IMR-90 (cell line): Measurements from ENCODE around the gene PPAT. TPM values are rescaled to one million over a fixed set of nuclear protein-coding genes. Genes with fewer than 3 reads are reported as not detected.
A peak's percentile ranks its signal among the peaks of the same experiment; 100 is the strongest.

Experiments
- ATAC-seq: fragments of 200-7000 bp; cut with Tn5 transposase; 2 replicates; pipeline ENCODE4 v1.9.1; 2020; ENCODE audit warnings: low read depth, mild to moderate bottlenecking, moderate library complexity
- BruUV-seq: library from RNA; stranded (reverse); fragments of 400-500 nt; replicated peaks from 2 replicates; lab custom pipeline; 2021; lab: Mats Ljungman, UMichigan
- CTCF ChIA-PET: fragments of 300-600 bp; formaldehyde crosslinking; extraction: SDS; loops from one replicate; lab custom pipeline; 2021; ENCODE audit warnings: antibody characterized with exemption; lab: Yijun Ruan, JAX
- POLR2A ChIA-PET: fragments of 300-600 bp; sonication (Branson Sonifier 250); formaldehyde crosslinking; loops from one replicate; lab custom pipeline; 2022; ENCODE audit warnings: antibody characterized with exemption; ENCODE audit not compliant: unreplicated experiment; lab: Charles Lee
- DNase-seq: peaks from one replicate; pipeline ENCODE4 v3.0.0; 2013
- H2AFZ ChIP-seq: replicated peaks from 2 replicates; pipeline ENCODE3; 2013; ENCODE audit warnings: low read length, mild to moderate bottlenecking; ENCODE audit not compliant: poor library complexity
- H2AK5ac ChIP-seq: 2 replicates; pipeline ENCODE4 v1.6.1; 2013; ENCODE audit warnings: low read depth, low read length, inconsistent platforms
- H2AK9ac ChIP-seq: replicated peaks from 2 replicates; pipeline ENCODE3; 2013; ENCODE audit warnings: mild to moderate bottlenecking, low read depth, low read length, moderate library complexity; ENCODE audit not compliant: poor library complexity
- H2BK120ac ChIP-seq: 2 replicates; pipeline ENCODE4 v1.6.1; 2013; ENCODE audit warnings: low read depth, low read length, inconsistent platforms
- H2BK15ac ChIP-seq: 3 replicates; pipeline ENCODE4 v1.6.1; 2013; ENCODE audit warnings: low read depth, low read length, inconsistent platforms
- H2BK20ac ChIP-seq: 2 replicates; pipeline ENCODE4 v1.6.1; 2013; ENCODE audit warnings: low read depth, mild to moderate bottlenecking, inconsistent platforms, low read length, moderate library complexity
- H2BK5ac ChIP-seq: 2 replicates; pipeline ENCODE4 v1.6.1; 2013; ENCODE audit warnings: mild to moderate bottlenecking, low read depth, low read length, inconsistent platforms; ENCODE audit not compliant: poor library complexity, severe bottlenecking
- H3K14ac ChIP-seq: replicated peaks from 2 replicates; pipeline ENCODE4 v1.6.1; 2013; ENCODE audit warnings: low read depth, low read length, inconsistent platforms
- H3K18ac ChIP-seq: 2 replicates; pipeline ENCODE4 v1.6.1; 2013; ENCODE audit warnings: low read depth, low read length, control low read depth
- H3K23ac ChIP-seq: 2 replicates; pipeline ENCODE4 v1.6.1; 2013; ENCODE audit warnings: low read depth, low read length, inconsistent platforms
- H3K27ac ChIP-seq: 2 replicates; pipeline ENCODE4 v1.5.1; 2013; ENCODE audit warnings: mild to moderate bottlenecking, control low read depth, low read length; ENCODE audit not compliant: insufficient read depth
- H3K27me3 ChIP-seq: 2 replicates; pipeline ENCODE4 v1.6.1; 2013; ENCODE audit warnings: low read length; ENCODE audit not compliant: control insufficient read depth, insufficient read depth
- H3K36me3 ChIP-seq: 2 replicates; pipeline ENCODE4 v1.6.1; 2013; ENCODE audit warnings: low read length, mixed read lengths; ENCODE audit not compliant: control insufficient read depth, insufficient read depth
- H3K4ac ChIP-seq: 2 replicates; pipeline ENCODE4 v1.6.1; 2013; ENCODE audit warnings: low read depth, low read length, inconsistent platforms
- H3K4me1 ChIP-seq: 2 replicates; pipeline ENCODE4 v1.6.1; 2013; ENCODE audit warnings: low read length, mixed read lengths; ENCODE audit not compliant: control insufficient read depth, insufficient read depth
- H3K4me2 ChIP-seq: 2 replicates; pipeline ENCODE4 v1.6.1; 2013; ENCODE audit warnings: low read depth, mild to moderate bottlenecking, control low read depth, low read length, moderate library complexity
- H3K4me3 ChIP-seq: 2 replicates; pipeline ENCODE4 v1.5.1; 2013; ENCODE audit warnings: low read depth, mild to moderate bottlenecking, control low read depth, low read length, moderate library complexity; ENCODE audit not compliant: insufficient read depth
- H3K56ac ChIP-seq: 2 replicates; pipeline ENCODE4 v1.6.1; 2013; ENCODE audit warnings: low read length, inconsistent platforms; ENCODE audit not compliant: insufficient read depth; ENCODE audit errors: extremely low read depth
- H3K79me1 ChIP-seq, 2 experiments: 2 replicates each; pipeline ENCODE4 v1.6.1; 2013; ENCODE audit warnings: low read length in 2 of 2, inconsistent platforms in 1 of 2, low read depth in 1 of 2
- H3K9ac ChIP-seq: 2 replicates; pipeline ENCODE4 v1.6.1; 2013; ENCODE audit warnings: low read depth, low read length, control low read depth
- H3K9me1 ChIP-seq: 2 replicates; pipeline ENCODE4 v1.6.1; 2013; ENCODE audit warnings: low read length, inconsistent platforms; ENCODE audit not compliant: insufficient read depth
- H3K9me3 ChIP-seq: 2 replicates; pipeline ENCODE4 v1.6.1; 2013; ENCODE audit warnings: low read length; ENCODE audit not compliant: control insufficient read depth, insufficient read depth
- H4K20me1 ChIP-seq: 2 replicates; pipeline ENCODE4 v1.6.1; 2013; ENCODE audit warnings: low read length, inconsistent platforms; ENCODE audit not compliant: insufficient read depth
- H4K5ac ChIP-seq: 2 replicates; pipeline ENCODE4 v1.6.1; 2013; ENCODE audit warnings: mild to moderate bottlenecking, low read depth, low read length, control low read depth
- H4K8ac ChIP-seq, 2 experiments: 2 replicates each; pipeline ENCODE4 v1.6.1; 2013; ENCODE audit warnings: low read depth in 2 of 2, low read length in 2 of 2, control low read depth in 1 of 2, inconsistent platforms in 1 of 2
- H4K91ac ChIP-seq: 2 replicates; pipeline ENCODE4 v1.6.1; 2013; ENCODE audit warnings: low read depth, low read length, inconsistent platforms; ENCODE audit not compliant: insufficient read depth
- CTCF ChIP-seq: conservative IDR thresholded peaks from 2 replicates; pipeline ENCODE4 v1.5.1; 2012; ENCODE audit warnings: mild to moderate bottlenecking, low read depth, low read length, improper control_type of control experiment
- POLR2A ChIP-seq: IDR thresholded peaks from 2 replicates; pipeline ENCODE4 v1.6.1; 2012; ENCODE audit warnings: mild to moderate bottlenecking, low read depth, low read length
- RAD21 ChIP-seq: IDR thresholded peaks from 2 replicates; pipeline ENCODE4 v1.6.1; 2012; ENCODE audit warnings: low read length, improper control_type of control experiment
- SMC3 ChIP-seq: fragments of 150-350 bp; IDR thresholded peaks from 2 replicates; pipeline ENCODE4 v1.6.1; 2016; ENCODE audit warnings: low read depth, mild to moderate bottlenecking, antibody characterized with exemption, low read length, moderate library complexity
- WGBS, 2 experiments: methylation state at CpG; one replicate each; pipeline versions ENCODE4 v1.1.5 to v1.1.7; 2013; ENCODE audit warnings: missing lambda C conversion rate in 2 of 2; ENCODE audit not compliant: insufficient read length in 1 of 2; ENCODE audit errors: extremely low coverage in 2 of 2; 5-methylcytosine and 5-hydroxymethylcytosine counted together
- dilution Hi-C: fragments of 300-500 bp; cut with HindIII; formaldehyde crosslinking; loops from one replicate; pipeline ENCODE4 v1.14.3; 2018; ENCODE audit warnings: low sequenced_read_pairs; ENCODE audit not compliant: unreplicated experiment
- in situ Hi-C: fragments of 300-500 bp; cut with MboI; formaldehyde crosslinking; loops from 3 replicates; pipeline ENCODE4 v1.14.3; 2019; ENCODE audit warnings: low sequenced_read_pairs, inconsistent platforms, mixed read lengths
- intact Hi-C: fragments of 100-400 bp; cut with micrococcal nuclease; formaldehyde crosslinking; loops from 2 replicates; pipeline ENCODE4 v1.10.0; 2022
- polyA plus RNA-seq, 3 experiments: library from polyadenylated mRNA; depleted of rRNA; stranded (reverse); fragments of >200 nt; gene quantifications; 2 replicates each; pipeline ENCODE4 v1.2.3, GENCODE V29; 2012; ENCODE audit warnings: low replicate concordance in 1 of 3
- total RNA-seq: library from RNA; depleted of rRNA; stranded (reverse); fragments of >200 nt; gene quantifications from 2 replicates; pipeline ENCODE4 v1.2.3, GENCODE V29; 2012

Gene PPAT
- total and polyA plus RNA-seq, 2 of the 4 experiments (the other 2 are of a cell fraction), result 7.0 to 21.1 TPM

GRCh38 chr4:56424697-56425514 lies 10.5 kb downstream of the PPAT start:
- Histone ChIP-seq H3K14ac (no peak overlapping the region), H3K18ac (no peak overlapping the region), H3K4ac (no peak overlapping the region), H3K27me3 (no peaks in the 10 kb centered on the region), H2AK9ac (no peak overlapping the region), H4K91ac (no peak overlapping the region), H2AK5ac (no peak overlapping the region), H3K9ac (no peak overlapping the region), H2BK20ac (no peak overlapping the region), H4K5ac (no peak overlapping the region), H3K9me3 (no peaks in the 10 kb centered on the region), H4K8ac (no peak overlapping the region), H3K4me1 (no peaks in the 10 kb centered on the region), H4K20me1 (no peaks in the 10 kb centered on the region; the same call in none of the 2 replicates), H2BK15ac (no peak overlapping the region), H3K4me3 (no peak overlapping the region), H3K56ac (no peak overlapping the region), H3K9me1 (0 out of 2 replicates have a peak, but pooled peaks cover 4% of the 10 kb centered on the region), H2AFZ (no peak overlapping the region), H2BK120ac (no peak overlapping the region), H3K79me1 (peaks cover 10 to 24% of the 10 kb centered on the region in 2 experiments), H3K4me2 (no peak overlapping the region), H3K23ac (no peak overlapping the region), H3K27ac (no peak overlapping the region), H2BK5ac (no peak overlapping the region), H3K36me3 (peaks cover 2% of the 10 kb centered on the region; the same call in 1 of the 2 replicates)
- ATAC-seq (peak; percentile 67), DNase-seq (peak; percentile 45)
- no CpG with 5 or more reads among the region's 5 CpGs for WGBS, 2 experiments
- CTCF ChIA-PET, result interaction anchor here (1.1 kb wide), 1 partner anchor 10 kb away, joined by 8 read pairs; the partner anchor contains the start of gene PPAT
- dilution Hi-C loops (no loop called here), intact Hi-C loops (loop anchor here (1.0 kb wide), 3 partner anchors 119 to 411 kb away; no protein-coding TSS in a partner anchor), in situ Hi-C loops (loop anchor here (25.0 kb wide), 1 partner anchor 412 kb away; no protein-coding TSS in a partner anchor)
- TF ChIP-seq SMC3, result peak; percentile 63
- peak; percentile 53 for TF ChIP-seq RAD21
- TF ChIP-seq POLR2A, result no peak
- TF ChIP-seq CTCF, result peak; percentile 65
- no TSS peak for BruUV-seq
- POLR2A ChIA-PET, result no interaction called here
